Heart right ventricle (tissue), 16 donors: Measurements from ENCODE around the gene TMEM127. TPM values are rescaled to one million over a fixed set of nuclear protein-coding genes. Genes with fewer than 3 reads are reported as not detected.
"Not testable (repeated sequence)": the region's sequence is repeated elsewhere in the genome, so short reads cannot be mapped to it uniquely, and the experiment has no call there.

ENCODE experiments used
- ATAC-seq, 8 donors: fragments of 200-7000 bp; cut with Tn5 transposase; one replicate each; pipeline ENCODE4 v1.9.1; 2020; ENCODE audit warnings: mild to moderate bottlenecking in 8 of 8, moderate library complexity in 8 of 8, moderate number of reproducible peaks in 1 of 8
- DNase-seq, 2 donors: peaks; one replicate each; pipeline ENCODE4 v3.0.0-alpha.2; 2020
- H3K27ac ChIP-seq, 10 donors: fragments of 200-600 bp; sonication (generic) in 2 of 10; one replicate each; pipeline versions ENCODE4 v1.5.0 to v1.8.0; 2020 to 2022; ENCODE audit warnings: mild to moderate bottlenecking in 3 of 10
- H3K27me3 ChIP-seq, 7 donors: fragments of 200-600 bp; one replicate each; pipeline ENCODE4 v1.8.0; 2021 to 2022; ENCODE audit warnings: mild to moderate bottlenecking in 2 of 7
- H3K36me3 ChIP-seq, 9 donors: fragments of 200-600 bp; sonication (generic) in 1 of 9; one replicate each; pipeline versions ENCODE4 v1.5.0 to v1.8.0; 2020 to 2022; ENCODE audit warnings: mild to moderate bottlenecking in 2 of 9
- H3K4me1 ChIP-seq, 9 donors: fragments of 200-600 bp; sonication (generic) in 1 of 9; one replicate each; pipeline versions ENCODE4 v1.5.0 to v1.8.0; 2020 to 2022; ENCODE audit warnings: mild to moderate bottlenecking in 4 of 9
- H3K4me3 ChIP-seq, 10 donors: fragments of 200-600 bp; sonication (generic) in 2 of 10; one replicate each; pipeline versions ENCODE4 v1.5.0 to v1.8.0; 2020 to 2022; ENCODE audit warnings: mild to moderate bottlenecking in 7 of 10, moderate library complexity in 2 of 10
- H3K9me3 ChIP-seq, 11 donors: fragments of 200-600 bp in 10 of 11; sonication (generic) in 2 of 11; one replicate each; pipeline versions ENCODE4 v1.5.0 to v1.8.0; 2013 to 2022; ENCODE audit warnings: mild to moderate bottlenecking in 2 of 11, control low read depth in 1 of 11, moderate library complexity in 1 of 11
- WGBS, 2 donors: extraction: QIAGEN DNeasy Blood & Tissue Kit; methylation state at CpG; one replicate each; pipeline ENCODE4 v1.1.7; 2013; ENCODE audit warnings: inconsistent platforms in 1 of 2; 5-methylcytosine and 5-hydroxymethylcytosine counted together
- intact Hi-C, 10 donors: fragments of 100-400 bp; cut with DNase I; formaldehyde crosslinking; loops; one replicate each; pipeline versions ENCODE4 v1.11.1 to v1.14.2; 2022
- polyA plus RNA-seq, 2 donors: library from polyadenylated mRNA; stranded (reverse); fragments of 200-250 nt; gene quantifications; one replicate each; pipeline ENCODE4 v1.2.3, GENCODE V29; 2013
- total RNA-seq, 10 donors: library from RNA; stranded (reverse); fragmentation: NEBNext Ultra II Directional in 3 of 10; extraction: Animal tissue kit (Norgen Biotek cat#: 25700) in 3 of 10; gene quantifications; one replicate each; pipeline versions ENCODE4 v1.2.1 to v1.2.4, GENCODE V29; 2021 to 2023
- TF ChIP-seq, protein P1 (sequence below), 9 donors: fragments of 200-600 bp; sonication (generic) in 2 of 9; IDR thresholded peaks; one replicate each; pipeline versions ENCODE4 v1.5.0 to v1.8.0; 2021 to 2022; ENCODE audit warnings: antibody characterized with exemption in 9 of 9, mild to moderate bottlenecking in 5 of 9, moderate library complexity in 1 of 9
- donor health status: Arrhythmogenic right ventricular cardiomyopathy.
- donor health status: ischemic (EF 13 %, LVEDD 7.1; RV severe dilation, severe dysfunction).
- donor health status: healthy with polysubstance abuse.
- donor health status: DM: no; HTN: yes; CAD: no.
- donor health status: DM: no; HTN: no; CAD: no.
- donor health status: ischemic (EF 25% LVEDD 6.9; RV normal size, moderate dysfunction).
- donor health status: ischemic (EF 25% LVEDD 5.7; RV mildly dilated, moderate dysfunction).
- donor health status: healthy.
- donor health status: DM: yes; HTN: yes; CAD: no.
- donor health status: Ischemic cardiomyopathy.
- donor health status: ischemic (EF 35%, LVEDD 5.7; RV mildly dilated, moderate dysfunction).
- donor health status: nonischemic (EF 11% LVEDD 7.7; RV severe dilation, severe dysfunction).
- donor health status: DM: yes; HTN: yes; CAD: no.
- donor health status: PGD.
- donor health status: ischemic (EF 29% LVEDD 5.4; RV normal size, mild dysfunction).
- donor health status: nonischemic (EF 23%, LVEDD 6.1; RV moderate dilation, normal function).

Gene TMEM127
- total and polyA plus RNA-seq, 12 donors, result 15.2 to 113 (median 88.3) TPM

DNA sequence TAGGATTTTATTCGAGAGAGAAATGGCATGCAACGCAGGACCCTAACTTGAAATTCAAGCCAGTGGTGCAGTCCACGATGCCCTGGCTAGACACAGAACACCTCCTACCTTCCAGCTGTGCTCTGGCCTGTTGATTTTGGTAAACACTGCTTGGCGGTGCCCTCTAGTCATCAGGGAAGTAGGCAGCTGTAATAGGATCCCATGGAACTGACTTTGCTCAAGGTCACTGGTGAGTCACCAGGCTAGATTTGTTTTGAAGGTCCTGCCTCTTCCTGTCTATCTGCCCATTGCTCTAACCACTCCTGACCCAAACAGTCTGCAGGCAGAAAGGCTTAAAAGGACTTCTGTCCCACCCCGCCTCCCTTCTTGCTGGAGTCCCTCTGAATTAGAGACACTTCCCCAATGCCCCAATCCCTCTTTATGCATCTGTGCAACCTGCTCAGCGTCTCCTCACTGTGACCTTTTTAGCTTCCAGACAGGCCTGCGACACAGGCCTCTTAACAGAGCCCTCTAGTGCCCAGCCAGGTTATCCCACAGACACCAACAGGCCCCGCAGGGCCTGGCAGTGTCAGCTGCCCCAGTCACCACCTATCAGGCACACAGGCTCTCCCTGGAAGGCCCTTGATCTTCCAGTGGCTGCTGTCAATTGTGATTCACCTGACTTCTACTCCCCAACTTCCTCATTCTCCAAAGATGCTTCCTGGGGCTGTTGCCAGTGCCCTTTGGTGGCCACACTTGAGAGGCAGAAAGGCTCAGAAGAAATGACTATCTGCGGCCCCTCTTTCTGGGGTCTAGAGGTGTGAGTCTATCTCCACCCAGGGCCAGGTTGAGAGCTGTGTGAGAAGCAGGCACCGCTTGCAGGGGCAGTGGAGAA is 5.2 kb downstream of the TMEM127 start:
- peak; percentile 55 to 74 for DNase-seq
- Histone ChIP-seq H3K4me3 (peak overlapping the region in 7 of 10 donors; percentile 9 to 31 (median 18)), H3K27me3 (no peaks in the 10 kb centered on the region), H3K9me3 (no peaks in the 10 kb centered on the region), H3K36me3 (peaks cover 0 to 67% (median 6%) of the 10 kb centered on the region in 9 donors), H3K4me1 (peaks cover 49 to 95% (median 92%) of the 10 kb centered on the region in 9 donors), H3K27ac (peak overlapping the region; percentile 85 to 97 (median 94))
- 31 to 36% methylated on average over 10 of the region's 10 CpGs for WGBS, 2 donors
- TF ChIP-seq, protein P1, sequence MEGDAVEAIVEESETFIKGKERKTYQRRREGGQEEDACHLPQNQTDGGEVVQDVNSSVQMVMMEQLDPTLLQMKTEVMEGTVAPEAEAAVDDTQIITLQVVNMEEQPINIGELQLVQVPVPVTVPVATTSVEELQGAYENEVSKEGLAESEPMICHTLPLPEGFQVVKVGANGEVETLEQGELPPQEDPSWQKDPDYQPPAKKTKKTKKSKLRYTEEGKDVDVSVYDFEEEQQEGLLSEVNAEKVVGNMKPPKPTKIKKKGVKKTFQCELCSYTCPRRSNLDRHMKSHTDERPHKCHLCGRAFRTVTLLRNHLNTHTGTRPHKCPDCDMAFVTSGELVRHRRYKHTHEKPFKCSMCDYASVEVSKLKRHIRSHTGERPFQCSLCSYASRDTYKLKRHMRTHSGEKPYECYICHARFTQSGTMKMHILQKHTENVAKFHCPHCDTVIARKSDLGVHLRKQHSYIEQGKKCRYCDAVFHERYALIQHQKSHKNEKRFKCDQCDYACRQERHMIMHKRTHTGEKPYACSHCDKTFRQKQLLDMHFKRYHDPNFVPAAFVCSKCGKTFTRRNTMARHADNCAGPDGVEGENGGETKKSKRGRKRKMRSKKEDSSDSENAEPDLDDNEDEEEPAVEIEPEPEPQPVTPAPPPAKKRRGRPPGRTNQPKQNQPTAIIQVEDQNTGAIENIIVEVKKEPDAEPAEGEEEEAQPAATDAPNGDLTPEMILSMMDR (IDR thresholded peaks at IDR 0.05), result peak in 8 of 9 donors; percentile 21 to 61 (median 42)
- peak; percentile 67 to 84 (median 80) for ATAC-seq
- intact Hi-C loops, result loop anchor here in 8 of 10 donors (1.0 to 10.0 kb wide), 10 partner anchors 48 to 266 kb away; partner anchors contain the start of genes STARD7 (in 3 of the 8), ASTL (in 2 of the 8), DUSP2 (in 2 of the 8) and ANKRD36C (in 1 of the 8)

DNA sequence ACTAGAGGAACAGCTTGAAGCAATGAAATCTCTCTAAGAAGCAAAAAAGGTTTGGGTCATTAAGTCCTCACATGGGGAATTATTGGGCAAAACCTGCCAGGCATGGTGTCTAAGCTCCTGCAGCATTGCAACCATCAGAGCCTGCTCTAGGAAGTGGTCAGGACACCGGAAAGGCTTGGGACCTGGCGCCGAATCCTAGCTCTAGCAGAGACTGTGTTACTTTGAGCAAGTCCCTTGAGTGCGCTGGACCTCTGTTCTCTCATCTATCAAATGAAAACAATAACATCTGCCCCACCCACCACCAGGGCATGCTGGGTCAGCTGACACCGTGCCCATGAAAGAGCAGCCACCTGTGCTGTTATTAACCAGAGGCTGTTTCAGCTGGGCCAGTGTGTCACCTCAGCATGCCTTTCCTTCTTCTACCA is 6.3 kb downstream of the TMEM127 start:
- no peak for DNase-seq
- Histone ChIP-seq H3K27ac (peak overlapping the region; percentile 85 to 97 (median 94)), H3K9me3 (no peaks in the 10 kb centered on the region), H3K4me3 (peak overlapping the region in 6 of 10 donors; percentile 5 to 31 (median 20)), H3K36me3 (peaks cover 0 to 78% (median 9%) of the 10 kb centered on the region in 9 donors), H3K27me3 (no peaks in the 10 kb centered on the region), H3K4me1 (peaks cover 52 to 100% (median 96%) of the 10 kb centered on the region in 9 donors)
- WGBS, 2 donors, result 50 to 55% methylated on average over 5 of the region's 5 CpGs
- peak in 6 of 8 donors; percentile 2 to 46 (median 32) for ATAC-seq
- intact Hi-C loops, result loop anchor here in 1 of 10 donors (2.0 kb wide), 1 partner anchor 51 kb away; the partner anchor contains the start of gene STARD7
- TF ChIP-seq, protein P1 (IDR thresholded peaks at IDR 0.05), result no peak

DNA sequence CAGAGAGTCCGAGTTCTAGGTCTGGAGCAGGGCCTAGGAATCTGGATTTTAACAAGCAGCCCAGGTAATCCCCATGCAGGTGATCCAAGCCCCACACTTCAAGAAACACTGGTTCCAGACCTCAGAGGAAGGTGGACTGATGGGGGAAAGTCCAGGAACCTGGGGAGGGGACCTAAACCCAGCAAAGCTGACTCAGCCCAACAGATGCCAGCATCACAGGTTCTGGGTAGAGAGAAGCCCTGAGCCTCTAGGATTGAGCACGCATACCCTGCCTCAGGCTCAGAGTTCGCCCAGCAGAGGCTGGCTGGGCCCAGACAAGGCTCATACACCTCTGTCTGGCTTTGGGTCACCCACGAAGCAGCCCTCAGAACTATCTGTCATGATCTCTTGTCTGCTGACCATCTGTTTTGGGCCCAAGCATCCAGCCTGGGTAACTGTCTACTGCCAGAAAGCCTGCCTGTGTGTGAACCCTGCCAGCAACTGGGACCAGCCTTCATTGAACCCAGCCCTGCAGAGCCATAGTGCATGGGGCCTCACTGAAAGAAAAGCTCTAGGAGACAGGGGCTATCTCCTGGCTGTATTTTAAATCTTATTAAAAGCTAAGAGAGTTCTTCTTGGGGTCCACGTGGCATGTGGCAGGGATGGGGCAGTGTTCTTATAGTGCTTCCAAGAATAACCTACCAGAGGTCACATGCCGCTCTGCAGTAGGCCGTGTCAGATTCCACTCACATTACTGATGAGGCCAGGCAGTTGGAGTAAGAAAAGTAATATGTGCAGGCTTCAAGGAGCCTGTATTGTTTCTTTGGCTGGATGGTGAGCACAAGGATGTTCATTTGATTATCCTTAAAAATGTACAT is 7.4 kb downstream of the TMEM127 start:
- ATAC-seq, result peak in 7 of 8 donors; percentile 24 to 69 (median 48)
- H3K27me3 ChIP-seq, result no peaks in the 10 kb centered on the region
- TF ChIP-seq, protein P1 (IDR thresholded peaks at IDR 0.05), result no peak
- no peak overlapping the region for H3K4me3 ChIP-seq
- no peaks in the 10 kb centered on the region for H3K9me3 ChIP-seq
- peak in 1 of 2 donors; percentile 46 for DNase-seq
- H3K36me3 ChIP-seq, result peaks cover 0 to 81% (median 20%) of the 10 kb centered on the region in 9 donors
- intact Hi-C loops, result loop anchor here in 2 of 10 donors (1.0 to 2.0 kb wide), 2 partner anchors 50 to 53 kb away; partner anchors contain the start of gene STARD7 (in 1 of the 2)
- H3K4me1 ChIP-seq, result peaks cover 43 to 100% (median 96%) of the 10 kb centered on the region in 9 donors
- H3K27ac ChIP-seq, result peak overlapping the region; percentile 85 to 97 (median 94)
- WGBS, 2 donors, result 53 to 66% methylated on average over 7 of the region's 7 CpGs

DNA sequence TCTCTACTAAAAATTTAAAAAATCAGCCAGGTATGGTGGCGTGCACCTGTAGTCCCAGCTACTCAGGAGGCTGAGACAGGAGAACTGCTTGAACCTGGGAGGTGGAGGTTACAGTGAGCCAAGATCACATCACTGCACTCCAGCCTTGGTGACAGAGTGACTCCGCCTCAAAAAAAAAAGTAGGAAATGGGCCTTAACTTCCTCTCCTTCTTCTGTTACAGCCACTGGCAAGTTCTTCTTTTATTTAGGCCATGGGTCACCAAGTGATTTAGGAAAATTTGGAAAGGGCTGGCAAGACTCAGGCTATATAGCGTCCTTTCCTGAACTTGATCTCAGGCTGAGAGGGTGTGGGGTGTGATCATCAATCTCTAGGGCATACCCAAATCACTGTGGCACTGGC is 8.1 kb downstream of the TMEM127 start:
- Histone ChIP-seq H3K36me3 (peaks cover 0 to 81% (median 26%) of the 10 kb centered on the region in 9 donors), H3K27ac (peak overlapping the region; percentile 85 to 97 (median 94)), H3K4me1 (peaks cover 43 to 100% (median 97%) of the 10 kb centered on the region in 9 donors)
- not testable (repeated sequence) for H3K27me3 ChIP-seq, H3K9me3 ChIP-seq, DNase-seq, H3K4me3 ChIP-seq
- peak in 1 of 8 donors; percentile 2 for ATAC-seq
- 77 to 83% methylated on average over 3 of the region's 3 CpGs for WGBS, 2 donors
- intact Hi-C loops, result loop anchor here in 2 of 10 donors (1.0 to 2.0 kb wide), 2 partner anchors 49 to 52 kb away; partner anchors contain the start of gene STARD7 (in 1 of the 2)
